NAMALWA (cell line): Measurements from ENCODE around the gene TFB1M.

Experiments used
- DNase-seq: peaks from one replicate; pipeline ENCODE4 v3.0.0-alpha.2; 2015; ENCODE audit warnings: low spot score

The TFB1M gene

GRCh38 chr6:155263373-155264063 is 50.8 kb downstream of the TFB1M start, which contains the start of gene CLDN20:
CLDN20 (plus strand) TSS chr6:155264013; CDS start chr6:155275720, 11,707 bp downstream.
- DNase-seq: no peak

- no peak for DNase-seq
Observed at GRCh38 chr6:155262655-155263054, 51.6 kb downstream of the TFB1M start.

GRCh38 chr6:155261111-155261900 is 53.0 kb downstream of the TFB1M start:
- DNase-seq: no peak

- DNase-seq: no peak
Observed at GRCh38 chr6:155260686-155261085, 53.6 kb downstream of the TFB1M start.

GRCh38 chr6:155259897-155260296 is 54.4 kb downstream of the TFB1M start:
- DNase-seq: no peak

- DNase-seq: no peak
Observed at GRCh38 chr6:155259204-155259603, 55.1 kb downstream of the TFB1M start.

GRCh38 chr6:155257796-155258195 is 56.5 kb downstream of the TFB1M start:
- DNase-seq: no peak

GRCh38 chr6:155256122-155256795 is 58.0 kb downstream of the TFB1M start:
- no peak for DNase-seq

- DNase-seq: no peak
Observed at GRCh38 chr6:155254139-155254538, 60.1 kb downstream of the TFB1M start.

GRCh38 chr6:155253337-155253736 is 60.9 kb downstream of the TFB1M start:
- no peak for DNase-seq

- DNase-seq: no peak
Observed at GRCh38 chr6:155252581-155252980, 61.7 kb downstream of the TFB1M start.

GRCh38 chr6:155250701-155251381 is 63.4 kb downstream of the TFB1M start:
- no peak for DNase-seq

- DNase-seq: peak; percentile 58
Observed at GRCh38 chr6:155248008-155249001, 66.0 kb downstream of the TFB1M start.

GRCh38 chr6:155247618-155248007 is 66.7 kb downstream of the TFB1M start:
- no peak for DNase-seq

GRCh38 chr6:155246825-155247224 is 67.5 kb downstream of the TFB1M start:
- DNase-seq: no peak

GRCh38 chr6:155245831-155246230 is 68.5 kb downstream of the TFB1M start:
- DNase-seq: no peak

- DNase-seq: no peak
Observed at GRCh38 chr6:155245193-155245592, 69.1 kb downstream of the TFB1M start.

GRCh38 chr6:155244434-155244833 is 69.8 kb downstream of the TFB1M start:
- no peak for DNase-seq

GRCh38 chr6:155241966-155242365 is 72.3 kb downstream of the TFB1M start:
- DNase-seq: no peak

- no peak for DNase-seq
Observed at GRCh38 chr6:155240905-155241600, 73.2 kb downstream of the TFB1M start.
